Hepatocyte (in vitro differentiated cells): ENCODE data around the gene KCNA5. TPM values are rescaled to one million over a fixed set of nuclear protein-coding genes. Genes with fewer than 3 reads are reported as not detected.

Experiments used
- DNase-seq: peaks from one replicate; pipeline ENCODE4 v3.0.0-alpha.2; 2016; ENCODE audit warnings: low spot score
- H2AFZ ChIP-seq: fragments of 200-600 bp; sonication (generic); 2 replicates; pipeline ENCODE4 v1.6.0; 2016; ENCODE audit warnings: antibody characterized with exemption, mild to moderate bottlenecking
- H3K27ac ChIP-seq: fragments of 200-600 bp; sonication (generic); 2 replicates; pipeline ENCODE4 v1.5.1; 2016; ENCODE audit warnings: mild to moderate bottlenecking
- H3K27me3 ChIP-seq: fragments of 200-600 bp; sonication (generic); 2 replicates; pipeline ENCODE4 v1.6.1; 2016
- H3K36me3 ChIP-seq: fragments of 200-600 bp; sonication (generic); replicated peaks from 2 replicates; pipeline ENCODE4 v1.5.1; 2016; ENCODE audit warnings: low read depth; ENCODE audit not compliant: insufficient read depth
- H3K4me1 ChIP-seq: fragments of 200-600 bp; sonication (generic); 2 replicates; pipeline ENCODE4 v1.5.1; 2016; ENCODE audit warnings: mild to moderate bottlenecking, moderate library complexity; ENCODE audit not compliant: insufficient read depth
- H3K4me2 ChIP-seq: fragments of 200-600 bp; sonication (generic); 2 replicates; pipeline ENCODE4 v1.6.0; 2016
- H3K4me3 ChIP-seq: fragments of 200-600 bp; sonication (generic); 2 replicates; pipeline ENCODE4 v1.5.1; 2016; ENCODE audit warnings: mild to moderate bottlenecking
- H3K79me2 ChIP-seq: fragments of 200-600 bp; sonication (generic); 2 replicates; pipeline ENCODE4 v1.6.0; 2017; ENCODE audit warnings: mild to moderate bottlenecking
- H3K9me2 ChIP-seq: fragments of 200-600 bp; sonication (generic); replicated peaks from 2 replicates; pipeline ENCODE4 v1.6.0; 2017; ENCODE audit warnings: mild to moderate bottlenecking; ENCODE audit not compliant: insufficient read depth
- H3K9me3 ChIP-seq: fragments of 200-600 bp; sonication (generic); 2 replicates; pipeline ENCODE4 v1.5.1; 2016; ENCODE audit warnings: low read depth, mild to moderate bottlenecking
- H4K20me1 ChIP-seq: fragments of 200-600 bp; sonication (generic); 2 replicates; pipeline ENCODE4 v1.6.0; 2016; ENCODE audit warnings: mild to moderate bottlenecking; ENCODE audit not compliant: insufficient read depth, poor library complexity, severe bottlenecking
- CTCF ChIP-seq: fragments of 200-600 bp; sonication (generic); IDR thresholded peaks from 2 replicates; pipeline ENCODE4 v1.5.1; 2016; ENCODE audit warnings: antibody characterized with exemption, mild to moderate bottlenecking; ENCODE audit not compliant: poor library complexity
- EZH2 ChIP-seq: fragments of 200-600 bp; sonication (generic); IDR thresholded peaks from 2 replicates; pipeline ENCODE4 v1.6.1; 2016; ENCODE audit warnings: antibody characterized with exemption, mild to moderate bottlenecking, borderline replicate concordance
- EZH2phosphoT487 ChIP-seq: fragments of 200-600 bp; sonication (generic); IDR thresholded peaks from one replicate; pipeline ENCODE4 v1.6.1; 2018; ENCODE audit warnings: antibody characterized with exemption, mild to moderate bottlenecking, low read depth, moderate library complexity; ENCODE audit not compliant: unreplicated experiment, severe bottlenecking
- WGBS: methylation state at CpG from one replicate; pipeline ENCODE4 v1.1.6; 2016; ENCODE audit warnings: low lambda C conversion rate; ENCODE audit errors: missing lambda C conversion rate; 5-methylcytosine and 5-hydroxymethylcytosine counted together
- polyA plus RNA-seq: library from polyadenylated mRNA; unstranded; fragments of >200 nt; fragmentation: Nextera tagmentation; extraction: Ambion mirVana; gene quantifications from 2 replicates; pipeline ENCODE4 v1.2.1, GENCODE V29; 2016
- total RNA-seq: library from RNA; depleted of rRNA; stranded (reverse); fragments of >200 nt; gene quantifications from 2 replicates; pipeline ENCODE4 v1.2.3, GENCODE V29; 2014

The KCNA5 gene
- total and polyA plus RNA-seq, 2 experiments from 2014 or later, result 1.8 to 2.8 TPM

DNA sequence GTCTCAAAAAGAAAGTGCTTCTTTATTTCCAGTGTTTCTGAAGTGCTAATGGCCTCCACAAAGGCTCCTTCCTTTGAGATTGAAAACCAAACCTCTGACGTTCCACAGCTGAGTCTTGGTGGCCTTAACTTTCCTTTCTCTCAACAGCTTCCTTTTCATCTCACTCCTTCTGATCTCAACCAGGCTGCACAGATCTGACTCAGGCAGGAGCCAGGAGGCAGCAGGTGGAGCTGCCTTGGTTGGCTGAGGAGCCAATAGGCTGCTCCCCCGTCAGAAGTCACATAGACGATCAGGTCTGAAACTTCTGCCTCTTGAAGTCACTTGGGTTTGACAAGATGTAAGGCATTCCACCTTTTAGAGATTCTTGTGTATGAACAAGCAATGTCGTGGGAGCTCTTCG is 9.1 kb upstream of the KCNA5 start:
- Histone ChIP-seq H2AFZ (no peak overlapping the region), H3K27me3 (peaks cover 19% of the 10 kb centered on the region), H3K27ac (no peak overlapping the region), H3K36me3 (no peaks in the 10 kb centered on the region), H4K20me1 (no peaks in the 10 kb centered on the region), H3K4me3 (no peak overlapping the region), H3K9me2 (no peaks in the 10 kb centered on the region), H3K79me2 (no peaks in the 10 kb centered on the region), H3K9me3 (no peaks in the 10 kb centered on the region), H3K4me2 (no peak overlapping the region), H3K4me1 (peaks cover 2% of the 10 kb centered on the region)
- 70% methylated on average over 5 of the region's 5 CpGs for WGBS
- no peak for DNase-seq
- no peak for TF ChIP-seq CTCF
- no peak for TF ChIP-seq EZH2phosphoT487
- no peak for TF ChIP-seq EZH2

DNA sequence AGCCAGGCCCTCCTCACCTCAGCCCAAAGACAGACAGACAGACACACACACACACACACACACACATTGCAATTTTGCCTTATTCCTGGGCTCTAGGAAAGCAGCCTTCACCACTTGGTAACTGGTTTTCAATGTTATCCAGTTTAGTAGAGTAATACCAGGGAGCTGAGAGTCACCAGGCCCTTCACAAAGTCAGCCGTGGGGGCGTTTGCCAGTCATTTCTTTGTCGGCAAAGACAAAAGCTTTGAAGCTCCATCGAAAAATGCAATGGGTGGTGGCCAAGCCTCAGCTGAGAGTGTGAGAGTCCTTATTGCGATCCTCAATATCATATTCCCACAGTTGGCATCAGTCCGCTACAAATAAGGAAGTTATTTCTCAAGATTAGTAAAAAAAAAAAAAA is 8.1 kb upstream of the KCNA5 start:
- TF ChIP-seq CTCF (no peak), EZH2 (no peak), EZH2phosphoT487 (no peak)
- H3K79me2 ChIP-seq, result no peaks in the 10 kb centered on the region
- WGBS, result 90% methylated on average over 6 of the region's 6 CpGs
- H3K4me2 ChIP-seq, result no peak overlapping the region
- H3K9me3 ChIP-seq, result no peaks in the 10 kb centered on the region
- no peaks in the 10 kb centered on the region for H3K36me3 ChIP-seq
- no peak for DNase-seq
- no peaks in the 10 kb centered on the region for H4K20me1 ChIP-seq
- H3K9me2 ChIP-seq, result no peaks in the 10 kb centered on the region
- H3K27me3 ChIP-seq, result peaks cover 27% of the 10 kb centered on the region
- H3K27ac ChIP-seq, result no peak overlapping the region
- peaks cover 2% of the 10 kb centered on the region for H3K4me1 ChIP-seq
- H2AFZ ChIP-seq, result no peak overlapping the region
- H3K4me3 ChIP-seq, result no peak overlapping the region

DNA sequence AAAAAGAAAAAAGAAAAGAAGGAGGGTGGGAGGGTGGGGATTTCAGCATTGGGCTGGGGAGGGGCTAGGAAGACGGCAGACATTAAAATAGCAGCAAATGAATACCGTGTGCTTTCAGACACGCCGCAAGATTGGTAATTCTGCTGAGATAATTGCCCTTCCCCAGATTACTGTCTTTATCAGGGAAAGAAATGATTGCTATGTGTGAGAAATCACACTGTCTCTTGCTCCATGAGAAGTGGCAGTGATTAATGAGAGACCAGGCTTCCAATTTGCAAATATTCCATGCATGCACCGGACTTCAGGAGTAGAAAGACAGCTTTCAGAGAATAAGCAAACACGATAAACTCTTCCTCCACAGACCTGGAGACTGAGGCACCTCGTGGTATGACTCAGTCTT is 7.6 kb upstream of the KCNA5 start:
- H3K4me2 ChIP-seq, result no peak overlapping the region

More for the DNA sequence above, 7.6 kb upstream of the KCNA5 start:
- peaks cover 2% of the 10 kb centered on the region for H3K4me1 ChIP-seq
- DNase-seq, result no peak
- H2AFZ ChIP-seq, result no peak overlapping the region
- no peak overlapping the region for H3K27ac ChIP-seq
- H3K4me3 ChIP-seq, result no peak overlapping the region
- TF ChIP-seq EZH2, result no peak
- no peak for TF ChIP-seq EZH2phosphoT487
- TF ChIP-seq CTCF, result no peak
- no peaks in the 10 kb centered on the region for H3K36me3 ChIP-seq
- no peaks in the 10 kb centered on the region for H4K20me1 ChIP-seq
- peaks cover 32% of the 10 kb centered on the region for H3K27me3 ChIP-seq
- no peaks in the 10 kb centered on the region for H3K9me2 ChIP-seq
- WGBS, result 62% methylated on average over 6 of the region's 7 CpGs
- no peaks in the 10 kb centered on the region for H3K9me3 ChIP-seq
- H3K79me2 ChIP-seq, result no peaks in the 10 kb centered on the region
